Neural cell (in vitro differentiated cells): ENCODE results near the gene MTTP.

Source experiments
- EP300 ChIP-seq: fragments of 450-650 bp; conservative IDR thresholded peaks from 2 replicates; pipeline ENCODE4 v1.6.1; 2014; ENCODE audit warnings: antibody characterized with exemption, mild to moderate bottlenecking, moderate library complexity; ENCODE audit not compliant: poor library complexity, severe bottlenecking
- EZH2 ChIP-seq: fragments of 200-600, 300-800 bp; shearing (Covaris generic), sonication (generic); IDR thresholded peaks from 2 replicates; pipeline ENCODE4 v1.6.1; 2014; ENCODE audit warnings: antibody characterized with exemption, low read length, borderline replicate concordance, mild to moderate bottlenecking; ENCODE audit not compliant: insufficient read depth, poor library complexity, severe bottlenecking
- POLR2AphosphoS5 ChIP-seq: IDR thresholded peaks from 2 replicates; pipeline ENCODE4 v1.6.1; 2012
- RAD21 ChIP-seq: fragments of 450-650 bp; conservative IDR thresholded peaks from 2 replicates; pipeline ENCODE4 v1.6.1; 2014; ENCODE audit warnings: antibody characterized with exemption, mild to moderate bottlenecking, moderate library complexity
- REST ChIP-seq: IDR thresholded peaks from 2 replicates; pipeline ENCODE4 v1.6.1; 2012; ENCODE audit warnings: borderline replicate concordance
- SMC3 ChIP-seq: fragments of 450-650 bp; conservative IDR thresholded peaks from 2 replicates; pipeline ENCODE4 v1.6.1; 2014; ENCODE audit warnings: antibody characterized with exemption, mild to moderate bottlenecking, moderate library complexity; ENCODE audit not compliant: poor library complexity
- TF ChIP-seq, protein P1 (sequence below): fragments of 450-650 bp; IDR thresholded peaks from 2 replicates; pipeline ENCODE4 v1.5.1; 2014; ENCODE audit warnings: antibody characterized with exemption, mild to moderate bottlenecking, moderate library complexity; ENCODE audit not compliant: poor library complexity, severe bottlenecking

- TF ChIP-seq EZH2 (no peak), RAD21 (no peak), REST (no peak), POLR2AphosphoS5 (no peak), EP300 (no peak), SMC3 (no peak)
- TF ChIP-seq, protein P1, sequence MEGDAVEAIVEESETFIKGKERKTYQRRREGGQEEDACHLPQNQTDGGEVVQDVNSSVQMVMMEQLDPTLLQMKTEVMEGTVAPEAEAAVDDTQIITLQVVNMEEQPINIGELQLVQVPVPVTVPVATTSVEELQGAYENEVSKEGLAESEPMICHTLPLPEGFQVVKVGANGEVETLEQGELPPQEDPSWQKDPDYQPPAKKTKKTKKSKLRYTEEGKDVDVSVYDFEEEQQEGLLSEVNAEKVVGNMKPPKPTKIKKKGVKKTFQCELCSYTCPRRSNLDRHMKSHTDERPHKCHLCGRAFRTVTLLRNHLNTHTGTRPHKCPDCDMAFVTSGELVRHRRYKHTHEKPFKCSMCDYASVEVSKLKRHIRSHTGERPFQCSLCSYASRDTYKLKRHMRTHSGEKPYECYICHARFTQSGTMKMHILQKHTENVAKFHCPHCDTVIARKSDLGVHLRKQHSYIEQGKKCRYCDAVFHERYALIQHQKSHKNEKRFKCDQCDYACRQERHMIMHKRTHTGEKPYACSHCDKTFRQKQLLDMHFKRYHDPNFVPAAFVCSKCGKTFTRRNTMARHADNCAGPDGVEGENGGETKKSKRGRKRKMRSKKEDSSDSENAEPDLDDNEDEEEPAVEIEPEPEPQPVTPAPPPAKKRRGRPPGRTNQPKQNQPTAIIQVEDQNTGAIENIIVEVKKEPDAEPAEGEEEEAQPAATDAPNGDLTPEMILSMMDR, result no peak
These were observed 42.8 kb downstream of the MTTP start for GRCh38 chr4:99617374-99617773.
